Measurements from ENCODE around the gene CAP2.

Gene CAP2

GRCh38 chr6:17475606-17476244, 82.3 kb downstream of the CAP2 start:
- no peak for TF ChIP-seq CTCF (IDR thresholded peaks at IDR 0.05)

GRCh38 chr6:17476511-17476910, 83.1 kb downstream of the CAP2 start:
- H3K27me3 ChIP-seq, result no peaks in the 10 kb centered on the region
- no peaks in the 10 kb centered on the region for H3K9me3 ChIP-seq
- H3K4me3 ChIP-seq (ENCODE audit: low read depth in 1 of 2, low read length in 1 of 2), result no peak overlapping the region
- H3K27ac ChIP-seq, result no peak overlapping the region
- H3K4me1 ChIP-seq (ENCODE audit: control insufficient read depth in 1 of 2, insufficient read depth in 1 of 2, low read depth in 1 of 2, low read length in 1 of 2), result peaks cover 13 to 19% of the 10 kb centered on the region in 2 experiments
- H3K36me3 ChIP-seq, result no peaks in the 10 kb centered on the region
- no peak for TF ChIP-seq CTCF (IDR thresholded peaks at IDR 0.05)

More at GRCh38 chr6:17475606-17476244, 82.3 kb downstream of the CAP2 start:
- no peaks in the 10 kb centered on the region for H3K36me3 ChIP-seq
- no peaks in the 10 kb centered on the region for H3K9me3 ChIP-seq
- no peak overlapping the region for H3K4me3 ChIP-seq (ENCODE audit: low read depth in 1 of 2, low read length in 1 of 2)
- peaks cover 21 to 27% of the 10 kb centered on the region in 2 experiments for H3K4me1 ChIP-seq (ENCODE audit: control insufficient read depth in 1 of 2, insufficient read depth in 1 of 2, low read depth in 1 of 2, low read length in 1 of 2)
- H3K27ac ChIP-seq, result no peak overlapping the region
- no peaks in the 10 kb centered on the region for H3K27me3 ChIP-seq

- H3K9me3 ChIP-seq, result no peaks in the 10 kb centered on the region
- H3K27ac ChIP-seq, result no peak overlapping the region
- no peaks in the 10 kb centered on the region for H3K36me3 ChIP-seq
- peaks cover 8 to 13% of the 10 kb centered on the region in 2 experiments for H3K4me1 ChIP-seq (ENCODE audit: control insufficient read depth in 1 of 2, insufficient read depth in 1 of 2, low read depth in 1 of 2, low read length in 1 of 2)
- H3K27me3 ChIP-seq, result no peaks in the 10 kb centered on the region
- H3K4me3 ChIP-seq (ENCODE audit: low read depth in 1 of 2, low read length in 1 of 2), result no peak overlapping the region
- TF ChIP-seq CTCF (IDR thresholded peaks at IDR 0.05), result no peak
Measured at GRCh38 chr6:17477356-17477755, 84.0 kb downstream of the CAP2 start.

GRCh38 chr6:17478223-17478907, 85.0 kb downstream of the CAP2 start:
- Histone ChIP-seq H3K27me3 (no peaks in the 10 kb centered on the region), H3K36me3 (no peaks in the 10 kb centered on the region), H3K4me3 (ENCODE audit: low read depth in 1 of 2, low read length in 1 of 2) (no peak overlapping the region), H3K27ac (no peak overlapping the region), H3K4me1 (ENCODE audit: control insufficient read depth in 1 of 2, insufficient read depth in 1 of 2, low read depth in 1 of 2, low read length in 1 of 2) (peaks cover 0 to 3% of the 10 kb centered on the region in 2 experiments), H3K9me3 (no peaks in the 10 kb centered on the region)
- no peak for TF ChIP-seq CTCF (IDR thresholded peaks at IDR 0.05)

GRCh38 chr6:17478946-17479345, 85.6 kb downstream of the CAP2 start:
- no peak overlapping the region for H3K4me3 ChIP-seq (ENCODE audit: low read depth in 1 of 2, low read length in 1 of 2)
- TF ChIP-seq CTCF (IDR thresholded peaks at IDR 0.05), result no peak

More at GRCh38 chr6:17478946-17479345, 85.6 kb downstream of the CAP2 start:
- H3K27ac ChIP-seq, result no peak overlapping the region
- no peaks in the 10 kb centered on the region for H3K27me3 ChIP-seq
- no peaks in the 10 kb centered on the region for H3K36me3 ChIP-seq
- H3K4me1 ChIP-seq (ENCODE audit: control insufficient read depth in 1 of 2, insufficient read depth in 1 of 2, low read depth in 1 of 2, low read length in 1 of 2), result no peaks in the 10 kb centered on the region
- H3K9me3 ChIP-seq, result no peaks in the 10 kb centered on the region

All from neutrophil (primary cell).